ENCODE measurements around the gene NR0B1.

The NR0B1 gene, protein sequence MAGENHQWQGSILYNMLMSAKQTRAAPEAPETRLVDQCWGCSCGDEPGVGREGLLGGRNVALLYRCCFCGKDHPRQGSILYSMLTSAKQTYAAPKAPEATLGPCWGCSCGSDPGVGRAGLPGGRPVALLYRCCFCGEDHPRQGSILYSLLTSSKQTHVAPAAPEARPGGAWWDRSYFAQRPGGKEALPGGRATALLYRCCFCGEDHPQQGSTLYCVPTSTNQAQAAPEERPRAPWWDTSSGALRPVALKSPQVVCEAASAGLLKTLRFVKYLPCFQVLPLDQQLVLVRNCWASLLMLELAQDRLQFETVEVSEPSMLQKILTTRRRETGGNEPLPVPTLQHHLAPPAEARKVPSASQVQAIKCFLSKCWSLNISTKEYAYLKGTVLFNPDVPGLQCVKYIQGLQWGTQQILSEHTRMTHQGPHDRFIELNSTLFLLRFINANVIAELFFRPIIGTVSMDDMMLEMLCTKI

DNA sequence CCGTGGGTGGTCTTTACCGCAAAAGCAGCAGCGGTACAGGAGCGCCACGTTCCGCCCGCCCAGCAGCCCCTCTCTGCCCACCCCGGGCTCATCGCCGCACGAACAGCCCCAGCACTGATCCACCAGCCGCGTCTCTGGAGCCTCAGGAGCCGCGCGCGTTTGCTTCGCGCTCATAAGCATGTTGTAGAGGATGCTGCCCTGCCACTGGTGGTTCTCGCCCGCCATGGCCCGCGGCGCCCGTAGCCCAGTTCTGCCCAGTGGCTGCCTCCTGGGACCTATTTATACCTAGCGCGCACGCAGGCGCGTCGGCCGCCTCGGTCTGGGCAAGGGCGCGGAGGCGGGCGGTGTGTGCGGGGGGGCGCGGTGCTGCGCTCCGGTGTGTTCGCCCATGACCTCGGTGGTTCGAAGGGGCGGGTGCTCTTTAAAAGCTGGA lies at the start of gene NR0B1:
Gene NR0B1, minus strand, starts transcription at position 252 of the 433 bp plus-strand sequence. Its CDS starts 27 bp downstream, at position 225.
- no peak for DNase-seq

DNA sequence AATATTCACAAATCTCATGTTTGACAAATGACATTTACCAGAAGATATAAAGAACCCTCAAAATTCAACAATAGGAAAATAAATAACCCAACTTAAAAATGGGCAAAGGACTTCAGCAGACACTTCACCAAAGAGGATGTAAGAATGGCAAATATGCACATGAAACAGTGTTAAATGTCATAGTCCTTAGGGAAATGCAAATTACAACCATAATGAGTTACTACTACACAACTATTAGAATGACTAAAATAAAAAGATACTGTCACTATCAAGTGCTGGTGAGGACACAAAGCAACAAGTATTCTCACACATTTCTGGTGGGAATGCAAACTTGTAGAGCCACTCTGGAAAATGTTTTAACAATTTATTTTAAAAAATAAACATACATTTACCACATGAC lies 40.8 kb upstream of the NR0B1 start:
- DNase-seq = no peak

DNA sequence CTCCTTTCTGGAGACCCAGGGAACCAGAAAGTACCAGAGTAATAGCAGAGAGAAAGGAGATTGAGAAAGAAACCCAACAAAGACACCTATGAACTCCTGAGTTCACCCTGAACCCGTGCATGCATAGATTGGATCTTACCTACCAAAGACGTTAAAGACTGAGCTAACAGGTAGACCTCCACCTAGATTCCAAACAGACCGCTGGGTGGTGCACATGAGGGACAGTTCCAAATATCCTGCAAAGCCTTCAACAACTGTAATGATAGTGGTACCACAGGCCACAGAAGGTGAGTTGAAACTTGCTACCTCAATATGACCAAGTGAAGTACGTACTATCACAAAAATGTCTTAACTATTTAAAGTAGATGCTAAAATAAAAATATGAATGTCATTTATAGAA lies 34.0 kb upstream of the NR0B1 start:
- no peak for DNase-seq

DNA sequence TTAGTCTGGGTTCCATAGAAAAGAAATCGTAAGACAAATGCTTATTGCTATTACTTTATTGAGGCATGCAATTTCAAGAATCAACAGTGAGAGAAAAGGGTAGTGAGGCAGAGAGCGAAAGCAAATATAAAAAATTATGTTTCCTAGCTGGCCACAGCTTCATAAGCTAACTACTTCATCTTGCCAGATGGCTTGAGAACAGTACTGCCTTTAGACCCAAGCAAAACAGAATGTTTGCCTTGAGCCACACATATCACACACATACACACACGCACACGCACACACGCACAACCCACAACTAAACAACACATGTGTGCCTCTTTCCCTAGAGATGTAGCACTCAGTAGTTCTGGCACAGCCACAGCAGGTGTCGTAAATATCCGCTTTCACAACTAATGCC lies 31.6 kb upstream of the NR0B1 start:
- no peak for DNase-seq

DNA sequence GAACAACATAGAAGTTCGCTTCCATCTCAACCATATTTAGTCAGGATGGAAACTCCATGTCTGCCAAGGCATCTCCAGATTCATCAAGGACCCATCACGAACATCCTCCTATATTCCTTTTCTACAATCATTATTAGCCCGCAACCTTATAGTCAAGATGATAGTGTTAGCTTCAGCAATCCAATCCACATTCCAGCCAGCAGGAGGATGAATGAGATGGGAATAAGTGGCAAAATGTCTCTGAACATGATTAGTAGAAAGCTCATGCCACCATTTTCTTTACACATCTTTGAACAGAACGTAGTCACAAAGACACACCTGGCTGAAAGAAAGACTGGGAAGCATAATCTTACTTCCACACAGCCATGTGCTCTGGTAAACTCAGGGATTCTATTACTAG lies 18.6 kb upstream of the NR0B1 start:
- no peak for DNase-seq

DNA sequence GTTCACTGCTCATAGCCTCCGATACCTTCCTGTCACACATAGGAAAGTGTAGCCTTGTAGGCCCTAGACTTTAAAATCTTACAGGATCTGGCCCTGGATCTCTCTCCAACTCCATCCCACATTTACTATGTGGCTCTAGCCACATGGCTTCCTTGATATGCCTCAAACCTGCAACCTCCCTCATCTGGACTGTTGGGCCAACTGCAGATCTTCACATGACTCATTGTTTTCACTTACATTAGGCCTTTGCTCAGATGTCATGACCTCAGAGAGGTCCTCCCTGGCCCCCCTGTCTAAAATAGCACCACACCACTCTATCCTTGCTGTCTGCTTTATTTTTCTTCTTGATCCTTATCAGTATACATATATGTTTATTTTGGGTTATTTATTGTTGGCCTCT lies 8.1 kb upstream of the NR0B1 start:
- no peak for DNase-seq

DNA sequence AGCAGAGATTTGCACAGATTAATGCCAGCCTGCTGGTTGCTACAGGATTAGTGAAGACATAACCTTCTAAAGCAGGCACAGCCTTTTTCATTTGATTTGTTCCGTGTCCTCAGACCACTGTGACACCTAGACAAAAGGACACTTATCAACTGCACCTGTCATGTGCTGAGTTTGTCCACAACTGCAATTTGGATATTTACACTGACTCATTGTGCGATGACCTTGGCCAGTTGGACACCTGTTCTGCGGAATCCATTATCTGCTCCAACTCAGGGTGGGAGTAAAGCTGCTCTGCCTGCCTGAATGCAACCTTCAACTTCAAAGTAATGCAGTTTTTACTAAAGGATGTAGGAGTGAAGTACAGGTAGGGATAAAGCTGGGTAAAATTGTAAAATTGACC lies 4.1 kb upstream of the NR0B1 start:
- DNase-seq = no peak

DNA sequence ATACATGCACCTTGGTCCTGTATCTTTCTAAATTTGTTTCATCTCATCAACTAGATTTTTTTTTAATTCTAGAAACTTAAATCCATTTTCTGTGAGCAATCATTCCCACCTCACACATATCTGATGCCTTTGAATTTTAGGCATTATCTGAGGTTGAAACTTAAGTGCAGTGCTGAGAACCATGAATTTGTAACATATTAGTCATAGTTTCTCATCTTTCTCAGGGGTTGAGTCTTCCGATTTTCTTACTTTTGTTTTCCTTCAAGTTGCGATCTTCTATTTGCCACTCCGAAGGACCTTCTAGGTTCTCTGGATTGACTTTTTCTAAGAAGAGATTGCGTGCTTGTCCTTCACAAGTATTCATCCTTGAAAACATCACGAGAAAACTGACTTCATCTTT lies 3.7 kb upstream of the NR0B1 start:
- DNase-seq = no peak

DNA sequence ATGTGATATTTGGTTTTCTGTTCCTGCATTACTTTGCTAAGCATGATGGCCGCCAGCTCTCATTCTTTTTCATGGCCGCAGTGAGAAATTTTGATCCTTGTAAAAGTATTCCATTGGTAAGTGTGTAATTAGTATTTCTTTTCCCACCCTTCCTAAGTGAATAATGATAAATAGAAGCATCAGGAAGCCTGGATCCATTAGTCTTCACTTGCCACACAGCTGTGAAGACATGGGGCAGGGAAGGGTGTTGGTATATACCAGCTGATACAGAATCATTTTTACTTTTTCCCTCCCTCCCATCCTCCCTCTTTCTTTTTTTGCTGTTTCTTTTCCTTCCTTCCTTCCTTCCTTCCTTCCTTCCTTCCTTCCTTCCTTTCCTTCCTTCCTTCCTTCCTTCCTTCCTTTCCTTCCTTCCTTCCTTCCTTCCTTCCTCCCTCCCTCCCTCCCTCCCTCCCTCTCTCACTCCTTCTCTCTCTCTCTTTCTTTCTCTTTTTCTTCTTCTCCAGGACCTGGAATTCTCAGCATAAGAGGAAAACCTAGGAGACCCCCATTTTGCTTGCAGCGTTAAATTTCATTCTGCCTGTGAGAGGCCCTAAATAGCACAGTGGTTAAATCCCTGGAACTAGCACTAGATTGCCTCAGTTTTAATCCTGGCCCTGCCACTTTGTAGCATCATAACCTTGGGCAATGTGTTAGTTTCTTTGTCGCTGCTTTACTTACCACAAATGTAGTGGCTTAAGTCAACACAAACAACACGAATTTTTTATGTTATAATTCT lies 1.4 kb upstream of the NR0B1 start:
- no peak for DNase-seq

DNA sequence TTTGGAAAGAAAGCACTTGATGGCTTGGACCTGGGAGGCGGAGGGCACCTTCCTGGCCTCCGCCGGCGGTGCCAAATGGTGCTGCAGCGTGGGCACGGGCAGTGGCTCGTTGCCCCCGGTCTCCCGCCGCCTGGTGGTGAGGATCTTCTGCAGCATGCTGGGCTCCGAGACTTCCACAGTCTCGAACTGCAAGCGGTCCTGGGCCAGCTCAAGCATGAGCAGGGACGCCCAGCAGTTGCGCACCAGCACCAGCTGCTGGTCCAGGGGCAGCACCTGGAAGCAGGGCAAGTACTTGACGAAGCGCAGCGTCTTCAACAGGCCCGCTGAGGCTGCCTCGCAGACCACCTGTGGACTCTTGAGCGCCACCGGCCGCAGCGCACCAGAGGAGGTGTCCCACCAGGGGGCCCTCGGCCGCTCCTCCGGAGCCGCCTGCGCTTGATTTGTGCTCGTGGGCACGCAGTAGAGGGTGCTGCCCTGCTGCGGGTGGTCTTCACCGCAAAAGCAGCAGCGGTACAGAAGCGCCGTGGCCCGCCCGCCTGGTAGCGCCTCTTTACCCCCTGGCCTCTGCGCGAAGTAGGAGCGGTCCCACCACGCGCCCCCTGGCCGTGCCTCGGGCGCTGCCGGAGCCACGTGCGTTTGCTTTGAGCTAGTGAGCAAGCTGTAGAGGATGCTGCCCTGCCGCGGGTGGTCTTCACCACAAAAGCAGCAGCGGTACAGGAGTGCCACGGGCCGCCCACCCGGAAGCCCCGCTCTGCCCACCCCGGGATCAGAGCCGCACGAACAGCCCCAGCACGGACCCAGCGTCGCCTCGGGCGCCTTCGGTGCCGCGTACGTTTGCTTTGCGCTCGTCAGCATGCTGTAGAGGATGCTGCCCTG lies 689 bp downstream of the NR0B1 start:
- DNase-seq = no peak

DNA sequence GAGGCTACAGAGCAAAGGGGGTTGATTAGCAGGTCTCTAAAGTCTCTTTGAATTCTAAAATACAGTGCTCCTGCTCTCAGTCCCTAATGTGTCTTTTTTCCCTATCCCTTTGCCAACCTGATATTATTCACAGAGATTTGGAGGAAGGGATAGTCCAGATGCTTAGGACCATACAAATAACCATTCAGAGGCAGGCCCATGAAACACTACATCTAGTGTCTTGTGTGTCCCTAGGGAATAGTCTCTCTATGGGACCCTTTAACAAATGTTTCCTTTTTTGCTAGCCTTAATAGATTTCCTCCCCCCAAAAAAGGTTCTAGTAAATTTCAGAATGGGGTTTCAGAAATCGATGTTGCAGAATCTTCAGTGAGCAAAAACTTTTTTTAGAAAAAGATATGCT lies 1.7 kb downstream of the NR0B1 start:
- DNase-seq = no peak

DNA sequence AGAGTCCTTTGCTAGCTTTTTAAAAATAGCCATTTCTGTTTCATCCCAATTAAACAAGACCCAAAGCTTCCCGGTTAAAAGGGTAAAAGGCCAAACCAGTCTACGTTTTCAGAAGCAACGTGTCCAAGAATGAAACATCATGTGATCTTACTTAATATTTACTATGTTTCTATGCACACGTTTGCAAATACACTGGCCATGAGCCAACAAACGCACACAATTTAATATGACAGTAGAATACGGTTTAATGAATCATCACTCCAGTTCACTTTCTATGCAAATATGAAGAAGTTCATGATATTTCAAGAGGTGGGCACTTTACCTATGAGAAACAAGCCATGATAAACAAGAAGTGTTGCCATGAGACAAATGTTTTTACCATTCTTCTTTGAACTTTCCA lies 4.3 kb downstream of the NR0B1 start:
- no peak for DNase-seq

DNA sequence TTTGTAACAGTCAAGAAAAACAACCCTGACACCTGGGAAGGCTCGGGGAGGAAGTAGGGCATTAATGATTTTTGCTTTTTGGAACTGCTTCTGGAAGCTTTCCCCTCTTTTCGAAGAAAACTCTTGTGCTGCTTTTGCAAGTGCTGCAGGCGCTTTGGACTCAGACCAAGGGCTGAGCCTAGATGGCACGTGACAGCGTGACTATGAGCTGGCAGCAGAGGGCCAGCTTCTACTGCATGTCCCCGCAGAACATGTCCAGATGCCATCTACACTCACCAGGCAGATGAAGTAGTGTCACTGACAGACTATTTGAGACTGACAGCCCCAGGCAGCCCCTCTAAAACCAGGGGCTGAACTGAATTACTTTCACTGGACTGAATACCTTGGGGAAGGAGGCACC lies 6.2 kb downstream of the NR0B1 start:
- no peak for DNase-seq

DNA sequence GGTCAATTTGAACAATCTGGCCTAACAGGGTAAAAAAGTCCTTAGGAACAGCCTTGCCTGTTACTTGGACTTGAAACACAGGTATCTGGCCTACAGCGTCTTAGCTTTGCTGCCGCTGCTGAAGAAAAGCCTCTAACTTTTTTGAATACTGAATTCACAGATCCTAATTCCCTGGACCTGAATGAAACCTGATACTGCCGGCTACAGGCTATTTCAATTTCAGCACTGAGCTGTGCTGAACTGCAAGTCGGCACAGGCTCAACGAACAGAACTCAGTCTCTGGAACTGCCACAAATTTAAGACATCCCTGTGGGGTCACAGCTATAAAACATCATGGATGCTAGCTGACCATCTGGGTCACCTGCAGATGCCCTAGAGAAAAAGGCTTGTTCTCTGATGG lies 7.2 kb downstream of the NR0B1 start:
- DNase-seq = no peak

DNA sequence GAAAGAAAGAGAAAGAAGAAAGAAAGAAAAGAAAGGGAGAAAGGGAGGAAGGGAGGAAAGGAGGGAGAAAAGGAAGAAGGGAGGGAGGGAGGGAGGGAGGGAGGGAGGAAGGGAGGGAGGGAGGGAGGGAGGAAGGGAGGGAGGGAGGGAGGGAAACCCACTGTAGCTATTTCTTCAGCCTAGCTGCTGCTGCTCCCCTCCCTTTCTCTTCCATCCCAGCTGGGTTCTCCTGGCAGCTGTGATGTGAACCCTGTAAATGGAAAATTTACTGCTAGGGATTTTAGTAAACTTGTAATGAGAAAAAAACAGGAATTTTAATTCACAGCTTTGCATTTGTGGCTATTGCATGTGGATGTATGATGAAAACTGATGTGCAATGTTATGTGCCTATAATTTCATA lies 8.0 kb downstream of the NR0B1 start:
- no peak for DNase-seq

DNA sequence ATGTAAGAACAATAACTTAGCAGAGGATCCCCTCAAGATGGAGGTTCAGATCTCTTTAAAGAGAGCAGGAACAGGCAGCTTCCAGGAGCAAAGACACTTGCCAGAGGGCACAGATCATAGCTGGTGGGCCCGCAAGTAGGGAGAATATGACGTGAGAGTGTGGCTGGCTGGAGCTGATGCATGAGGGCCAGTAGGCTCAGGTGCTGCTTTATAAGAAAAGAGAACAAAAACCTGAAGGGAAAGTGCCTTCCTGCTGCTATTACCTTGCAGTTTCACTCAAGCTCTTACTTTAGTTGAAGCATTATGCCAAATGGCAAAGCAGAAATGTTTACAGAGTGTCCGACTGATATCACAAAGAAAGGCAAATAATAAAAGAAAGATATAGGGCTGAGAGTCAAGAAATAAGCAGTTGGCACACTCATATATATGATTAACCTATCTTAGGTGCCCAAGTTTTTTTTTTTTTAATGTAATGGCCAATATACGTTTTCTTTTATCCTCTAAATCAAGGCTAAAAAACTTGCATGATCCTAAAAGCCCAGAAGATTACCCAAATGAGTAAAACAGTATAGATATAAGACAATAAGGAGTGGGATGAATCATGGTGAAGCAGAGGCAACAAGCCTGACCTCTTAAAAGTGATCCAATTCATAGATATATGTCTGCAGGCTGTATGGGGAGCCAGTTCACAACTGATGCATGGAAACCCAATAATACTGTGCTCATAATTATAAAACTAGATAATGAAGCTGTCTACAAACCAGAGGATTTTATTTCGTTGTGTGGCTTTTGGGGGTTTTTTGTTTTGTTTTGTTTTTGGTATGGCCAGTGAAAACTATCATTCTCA lies 12.6 kb downstream of the NR0B1 start:
- no peak for DNase-seq

DNA sequence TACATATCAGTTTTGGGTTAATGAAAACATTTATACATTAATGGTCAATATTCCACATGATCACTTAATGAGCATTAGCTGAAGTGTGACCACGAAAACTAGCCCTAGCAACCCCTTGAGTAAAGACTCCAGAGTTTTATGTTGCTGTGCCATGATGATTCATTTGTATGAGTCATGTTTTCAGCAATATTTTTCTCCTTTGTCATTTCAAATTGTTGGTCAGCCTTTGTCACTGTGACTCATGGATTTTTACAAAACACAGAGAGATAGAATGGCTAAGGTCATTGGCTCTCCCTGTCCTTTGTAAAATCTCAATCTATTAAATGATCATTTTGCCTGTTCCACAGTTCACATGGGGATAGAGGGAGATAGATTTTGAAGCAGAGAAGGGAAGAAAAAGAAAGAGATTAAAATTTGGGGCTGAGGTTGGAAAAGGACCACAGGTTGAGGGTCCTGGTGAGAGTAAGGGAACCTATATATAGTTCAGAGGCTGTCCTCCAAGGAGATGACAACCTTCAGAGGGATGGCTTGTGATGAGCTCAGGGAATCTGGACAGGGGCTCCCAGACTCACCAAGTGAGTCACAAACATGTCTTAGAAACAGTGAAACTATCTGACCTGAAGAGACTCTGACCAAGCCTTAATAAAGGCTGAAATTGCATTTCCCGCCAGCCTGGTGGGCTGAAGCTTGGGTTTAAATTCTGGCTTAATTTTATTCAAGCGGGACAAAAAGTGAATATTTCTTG lies 25.6 kb downstream of the NR0B1 start:
- DNase-seq = no peak

DNA sequence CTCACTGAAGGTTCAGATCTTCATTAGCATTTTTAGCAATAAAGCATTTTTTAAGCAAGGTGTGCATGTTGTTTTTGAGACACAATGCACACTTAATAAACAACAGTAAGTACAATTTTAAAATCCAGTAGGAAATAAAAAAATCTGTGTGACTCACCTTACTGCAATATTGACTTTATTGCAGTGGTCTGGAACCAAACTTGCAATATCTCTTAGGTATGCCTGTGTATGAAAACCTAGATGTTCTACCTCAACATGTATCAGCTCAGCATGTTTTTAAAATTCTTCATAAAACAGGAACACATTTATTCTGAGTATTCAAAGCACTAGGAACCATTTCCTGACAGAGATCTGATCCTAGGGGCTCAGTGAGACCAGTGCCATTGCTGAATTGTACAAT lies 26.7 kb downstream of the NR0B1 start:
- DNase-seq = no peak

DNA sequence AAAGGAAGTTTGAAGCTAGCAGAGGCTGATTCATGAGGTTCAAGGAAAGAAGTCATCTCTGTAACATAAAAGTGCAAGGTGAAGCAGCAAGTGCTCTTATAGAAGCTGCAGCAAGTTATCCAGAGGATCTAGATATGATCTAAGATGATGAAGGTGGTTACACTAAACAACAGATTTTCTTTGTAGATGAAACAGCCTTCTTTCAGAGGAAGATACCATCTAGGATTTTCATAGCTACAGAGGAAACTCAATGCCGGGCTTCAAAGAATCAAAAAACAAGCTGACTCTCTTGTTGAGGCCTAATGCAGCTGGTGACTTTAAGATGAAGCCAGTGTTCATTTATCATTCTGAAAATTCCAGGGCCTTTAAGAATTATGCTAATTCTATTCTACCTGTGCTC lies 28.8 kb downstream of the NR0B1 start:
- DNase-seq = peak in 2 of 6 experiments; percentile 0 to 9

DNA sequence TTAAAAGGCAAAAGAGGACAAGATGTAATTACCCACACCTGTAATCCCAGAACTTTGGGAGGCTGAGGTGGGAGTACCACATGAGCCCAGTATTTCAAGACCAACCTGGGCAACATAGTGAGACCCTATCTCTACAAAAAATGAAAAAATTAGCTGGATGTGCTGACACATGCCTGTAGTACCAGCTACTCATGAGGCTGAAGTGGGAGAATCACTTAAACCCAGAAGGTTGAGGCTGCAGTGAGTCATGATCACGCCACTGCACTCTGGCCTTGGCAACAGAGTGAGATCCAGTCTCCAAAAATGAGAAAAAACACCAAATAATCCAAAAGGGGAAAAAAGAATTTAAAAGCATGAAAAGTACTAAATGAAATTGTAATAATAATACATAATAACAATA lies 30.8 kb downstream of the NR0B1 start:
- DNase-seq = no peak

DNA sequence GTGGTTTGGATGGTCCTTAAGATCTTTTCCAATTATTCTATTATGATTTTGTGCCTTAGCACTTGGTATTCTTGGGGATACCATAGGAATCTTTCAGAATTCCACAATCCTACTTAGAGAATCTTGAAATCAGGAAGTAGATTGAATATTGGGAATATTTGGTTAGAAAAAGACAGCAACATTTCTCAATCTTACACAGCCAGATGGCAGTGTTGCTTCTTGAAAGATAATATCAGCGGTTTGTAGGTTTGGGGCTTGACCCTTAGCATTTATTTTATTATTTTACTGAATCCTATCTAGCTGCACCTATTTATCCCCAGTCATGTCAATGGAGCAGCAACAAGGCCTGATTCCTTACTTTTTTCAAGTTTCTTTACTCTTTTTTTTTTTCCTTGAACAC lies 33.7 kb downstream of the NR0B1 start:
- DNase-seq = no peak

DNA sequence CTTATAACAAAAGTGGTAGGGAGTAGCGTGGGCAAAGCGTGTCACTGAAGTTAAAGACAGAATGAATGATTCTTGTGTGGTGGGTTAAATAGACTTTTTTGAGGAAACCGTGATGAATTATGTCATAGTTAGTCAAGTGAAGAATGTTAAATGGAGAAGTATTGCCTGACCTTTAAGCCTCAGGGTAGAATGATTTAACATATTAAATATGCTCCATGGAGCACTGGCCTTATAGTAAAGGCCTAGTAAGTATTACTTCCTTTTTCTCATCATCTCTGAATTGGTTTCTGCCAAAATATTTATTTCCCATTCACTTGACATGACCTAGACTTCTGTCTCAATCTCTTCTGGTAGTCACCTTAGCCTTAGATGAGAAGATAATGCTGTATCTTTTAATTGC lies 38.6 kb downstream of the NR0B1 start:
- DNase-seq = no peak
